ENCODE data around the gene ATP9B.

Gene ATP9B

DNA sequence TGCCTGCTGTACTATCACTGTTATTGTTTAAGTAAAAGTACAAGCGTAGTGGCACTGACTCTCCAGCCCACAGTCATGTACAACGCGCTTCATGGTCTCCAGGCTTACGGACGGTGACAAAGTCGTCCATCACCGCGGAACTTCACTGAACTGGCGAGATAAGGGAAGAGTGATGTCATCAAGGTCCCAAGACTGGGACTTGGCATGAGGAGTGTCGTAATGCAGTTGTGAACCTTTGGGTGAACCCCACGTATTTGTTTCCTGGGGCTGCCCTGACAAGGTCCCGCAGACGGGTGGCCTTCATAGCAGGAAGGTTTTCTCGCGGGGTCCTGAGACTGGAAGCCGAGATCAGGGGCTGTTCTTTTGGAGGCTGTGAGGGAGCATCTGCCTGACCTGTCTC, 343.8 kb downstream of the ATP9B start:
- DNase-seq (ENCODE audit: low spot score), result no peak

GRCh38 chr18:79413426-79413825, 344.2 kb downstream of the ATP9B start:
- no peak for DNase-seq (ENCODE audit: low spot score)

DNA sequence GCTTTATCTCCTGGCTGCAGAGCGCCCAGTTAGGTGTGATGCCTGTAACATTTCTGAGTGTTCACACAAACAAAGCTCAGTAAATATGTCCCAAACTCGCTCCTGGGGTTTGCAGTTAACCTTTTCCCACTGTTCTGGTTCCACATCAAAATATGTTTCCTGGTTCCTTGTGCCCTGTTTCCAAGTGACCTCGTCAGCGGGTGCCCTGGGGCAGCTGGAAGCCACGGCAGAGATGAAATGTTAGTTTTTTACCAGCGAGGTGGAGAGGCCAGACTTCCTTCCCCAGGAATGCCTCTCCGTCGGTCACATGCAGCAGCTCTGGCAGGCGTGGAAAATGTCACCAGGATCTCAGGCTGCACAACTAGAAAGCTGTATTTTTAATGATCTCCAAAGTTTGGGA, 344.7 kb downstream of the ATP9B start:
- DNase-seq (ENCODE audit: low spot score), result no peak

DNA sequence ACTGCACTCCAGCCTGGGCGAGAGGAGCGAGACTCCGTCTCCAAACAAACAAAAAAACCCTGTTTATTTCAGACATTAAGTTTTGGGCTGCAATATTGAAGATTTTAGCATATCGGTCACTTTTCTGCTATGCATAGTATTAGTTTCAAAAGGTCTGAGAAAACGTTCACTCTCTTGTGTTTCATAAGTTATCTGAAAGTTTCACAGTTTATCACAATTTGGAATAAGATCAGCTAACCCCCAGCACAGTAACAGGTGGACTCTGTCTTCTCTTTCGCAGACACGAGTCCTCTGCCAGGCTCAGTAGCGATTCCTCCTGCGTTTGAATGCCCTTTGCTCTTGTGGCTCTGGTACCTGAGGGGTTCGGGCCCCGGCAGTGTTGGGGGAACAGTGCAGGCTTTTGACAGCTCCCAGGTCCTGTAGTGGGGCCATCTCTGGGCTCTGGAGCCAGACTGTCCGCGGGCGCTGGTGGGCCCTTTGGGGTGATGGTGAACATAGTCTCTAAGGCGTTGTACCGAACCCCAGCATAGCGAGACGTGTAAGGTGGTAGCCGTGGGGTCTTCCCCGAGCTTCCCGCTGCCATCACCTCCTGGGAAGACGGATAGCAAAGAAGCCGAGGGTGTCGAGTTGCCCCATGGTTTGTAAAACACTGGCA, 347.0 kb downstream of the ATP9B start:
- no peak for DNase-seq (ENCODE audit: low spot score)

- DNase-seq (ENCODE audit: low spot score), result no peak
Observed at GRCh38 chr18:79416677-79417052, 347.5 kb downstream of the ATP9B start.

DNA sequence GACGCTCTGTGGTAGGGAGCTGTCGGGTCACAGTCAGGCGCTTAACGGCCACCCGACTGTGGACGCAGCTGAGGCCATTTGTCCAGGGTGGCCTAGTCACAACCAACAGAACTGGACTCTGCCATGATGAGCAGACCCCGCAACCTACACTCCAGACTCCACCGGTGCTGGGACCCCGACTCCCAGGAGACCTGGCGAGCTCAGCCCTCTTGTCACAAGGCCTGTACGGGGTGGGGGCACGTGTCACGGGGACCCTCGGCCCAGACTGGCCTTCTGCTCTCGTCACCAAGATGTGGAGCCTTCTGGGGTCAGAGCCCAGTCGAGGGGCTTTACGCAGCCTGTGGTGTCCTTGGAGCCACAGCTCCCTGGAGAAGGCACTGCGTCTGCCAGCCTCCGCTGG, 349.0 kb downstream of the ATP9B start:
- no peak for DNase-seq (ENCODE audit: low spot score)

- no peak for DNase-seq (ENCODE audit: low spot score)
Observed at GRCh38 chr18:79418642-79419041, 349.4 kb downstream of the ATP9B start.

- DNase-seq (ENCODE audit: low spot score), result no peak
Observed at GRCh38 chr18:79420033-79420745, 351.0 kb downstream of the ATP9B start.

- DNase-seq (ENCODE audit: low spot score), result no peak
Observed at GRCh38 chr18:79421275-79421857, 352.2 kb downstream of the ATP9B start.

DNA sequence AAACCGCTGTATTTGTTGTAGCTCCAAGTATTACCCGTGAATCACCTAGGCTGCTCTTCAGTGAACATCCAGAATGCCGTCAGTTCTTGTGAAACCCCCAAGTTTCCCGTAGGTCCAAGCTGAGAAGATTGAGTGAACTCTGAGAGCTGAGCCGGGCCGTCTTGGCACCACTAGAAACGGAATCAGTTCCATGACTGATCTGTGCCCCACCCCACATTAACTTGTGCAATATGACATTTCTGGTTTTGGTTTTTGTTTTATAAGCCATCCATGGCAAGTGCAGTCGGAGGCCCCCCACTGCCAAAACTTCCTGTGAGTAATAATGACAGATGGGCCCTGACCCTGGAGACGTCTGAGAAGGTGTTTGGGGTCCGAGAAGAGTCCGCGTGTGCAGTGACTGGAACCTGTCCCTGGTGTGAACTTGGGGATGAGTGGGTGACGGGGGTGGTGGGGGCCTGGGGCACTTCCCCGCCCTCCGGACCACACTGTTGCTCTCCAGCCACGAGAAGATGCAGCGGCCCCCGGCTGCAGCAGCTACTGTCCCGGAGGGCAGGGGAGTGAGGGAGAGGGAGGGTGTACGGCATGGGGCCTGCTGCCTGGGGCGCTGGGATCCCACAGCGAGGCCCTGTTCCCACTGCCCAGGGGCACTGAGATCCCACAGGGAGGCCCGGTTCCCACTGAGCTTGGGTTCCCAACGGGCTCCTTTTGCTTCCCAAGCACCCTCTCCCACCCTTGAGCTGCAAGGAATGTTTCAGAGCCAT, 353.0 kb downstream of the ATP9B start:
- no peak for DNase-seq (ENCODE audit: low spot score)

- no peak for DNase-seq (ENCODE audit: low spot score)
Observed at GRCh38 chr18:79422783-79423165, 353.6 kb downstream of the ATP9B start.

DNA sequence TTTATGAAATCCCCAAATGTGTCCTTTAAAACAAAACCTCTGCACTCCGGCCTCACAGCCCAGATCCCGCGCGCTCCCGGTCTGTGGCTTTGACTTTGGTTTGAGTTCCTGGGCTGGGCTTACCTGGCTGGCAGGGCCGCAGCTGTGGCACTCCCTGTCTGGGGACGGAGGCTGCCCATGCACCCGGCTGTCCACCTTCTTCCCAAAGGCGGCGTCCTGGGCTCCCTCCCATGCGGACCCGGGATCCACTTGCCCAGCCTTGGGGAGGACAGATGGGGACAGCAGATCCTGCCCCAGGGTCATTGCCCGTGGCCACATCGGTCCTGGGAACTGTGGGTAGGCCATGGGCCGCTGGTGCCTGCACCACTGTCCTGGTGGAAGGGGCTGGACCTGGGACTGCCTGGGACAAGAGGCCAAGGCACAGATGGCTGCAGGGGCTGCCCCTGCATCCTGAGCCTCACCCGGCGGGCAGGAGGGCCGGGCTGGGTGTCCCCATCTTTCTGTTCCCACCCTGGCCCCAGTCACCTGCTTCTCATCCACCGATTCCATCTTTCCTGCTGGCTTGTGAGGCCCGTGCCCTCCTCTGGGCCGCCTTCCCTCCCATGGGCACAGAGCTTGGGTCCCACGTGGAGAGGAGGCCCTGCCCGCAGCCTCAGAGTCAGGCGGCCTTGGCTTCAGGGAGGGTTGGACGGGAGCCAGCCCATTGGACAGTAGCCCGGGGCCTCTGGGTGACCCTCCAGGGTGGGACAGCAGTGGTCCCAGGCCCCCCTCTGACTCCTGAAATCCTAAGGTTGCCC, 354.2 kb downstream of the ATP9B start:
- no peak for DNase-seq (ENCODE audit: low spot score)

DNA sequence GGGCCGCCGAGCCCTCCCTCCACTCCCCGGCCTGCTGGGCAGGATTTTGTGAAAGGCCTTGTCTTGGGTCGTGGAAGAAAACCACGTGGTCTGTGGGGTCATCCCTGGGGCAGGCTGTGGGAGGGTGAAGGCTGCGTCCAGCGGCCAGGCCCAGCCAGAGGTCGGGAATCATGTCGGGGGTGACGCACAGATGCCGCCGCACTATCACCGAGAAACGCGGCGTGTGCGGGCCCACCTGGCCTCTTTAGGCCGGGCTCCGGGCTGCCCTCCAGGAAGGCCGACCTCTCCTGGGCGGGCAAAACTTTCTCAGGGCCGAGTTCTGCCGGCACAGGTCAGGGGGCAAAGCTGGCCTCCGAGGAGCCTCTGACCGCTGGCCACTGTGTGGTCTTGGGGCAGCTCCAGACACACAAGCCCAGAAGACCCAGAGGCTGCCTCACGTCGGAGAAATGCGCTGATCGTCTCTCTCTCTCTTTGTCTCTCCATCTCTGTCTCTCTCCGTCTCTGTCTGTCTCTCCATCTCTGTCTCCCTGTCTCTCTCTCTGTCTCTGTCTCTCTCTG, 354.9 kb downstream of the ATP9B start:
- DNase-seq (ENCODE audit: low spot score), result no peak

GRCh38 chr18:79424880-79425568, 355.8 kb downstream of the ATP9B start:
- no peak for DNase-seq (ENCODE audit: low spot score)

GRCh38 chr18:79425569-79425886, 356.3 kb downstream of the ATP9B start:
- DNase-seq (ENCODE audit: low spot score), result no peak

DNA sequence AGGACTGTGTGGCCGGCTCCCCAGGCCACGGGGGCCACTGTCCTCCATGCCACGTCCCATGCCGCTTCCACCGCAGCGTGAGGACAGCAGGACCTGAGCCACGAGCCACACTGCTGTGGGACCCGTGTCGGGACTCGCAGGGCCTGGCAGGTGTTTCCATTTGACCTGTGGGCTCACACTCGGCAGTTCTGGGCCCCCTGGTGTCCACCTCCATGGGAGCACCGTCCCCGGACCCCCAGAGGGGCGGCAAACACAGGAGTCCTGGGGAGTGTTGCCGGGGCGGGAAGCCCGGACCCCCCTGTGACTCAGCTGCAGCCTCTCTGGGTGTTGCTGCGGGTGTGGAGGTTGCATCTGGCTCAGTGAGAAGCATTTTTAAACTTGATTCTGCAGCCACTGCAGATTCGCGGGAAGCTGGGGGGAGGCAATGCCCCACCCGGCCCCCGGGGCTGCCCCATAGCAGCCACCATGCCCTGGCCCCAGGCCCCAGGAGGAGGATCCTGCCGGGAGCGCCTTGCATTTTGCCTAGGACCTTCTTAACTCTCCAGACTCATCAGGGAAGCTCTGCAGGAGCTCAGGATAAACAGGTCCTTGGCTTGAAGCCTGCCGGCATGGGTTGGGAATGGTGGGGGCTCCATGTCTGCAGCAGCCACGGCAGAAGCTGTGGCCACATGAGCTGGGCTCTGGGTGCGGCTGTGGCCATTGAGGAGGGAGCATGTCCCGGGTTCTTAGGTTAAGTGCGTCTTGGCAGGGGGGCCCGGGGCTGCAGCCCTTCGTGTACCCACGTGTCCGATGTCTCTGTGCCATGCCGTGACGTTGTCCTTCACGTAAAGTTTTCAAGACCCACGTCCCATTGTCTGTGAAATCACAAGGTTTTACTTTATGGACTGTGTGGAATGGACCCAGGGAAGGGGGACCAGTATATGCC, 357.4 kb downstream of the ATP9B start:
- no peak for DNase-seq (ENCODE audit: low spot score)

GRCh38 chr18:79427368-79428225, 358.4 kb downstream of the ATP9B start:
- no peak for DNase-seq (ENCODE audit: low spot score)
